ENCODE data around the gene NDUFC1.

NDUFC1 gene

DNA sequence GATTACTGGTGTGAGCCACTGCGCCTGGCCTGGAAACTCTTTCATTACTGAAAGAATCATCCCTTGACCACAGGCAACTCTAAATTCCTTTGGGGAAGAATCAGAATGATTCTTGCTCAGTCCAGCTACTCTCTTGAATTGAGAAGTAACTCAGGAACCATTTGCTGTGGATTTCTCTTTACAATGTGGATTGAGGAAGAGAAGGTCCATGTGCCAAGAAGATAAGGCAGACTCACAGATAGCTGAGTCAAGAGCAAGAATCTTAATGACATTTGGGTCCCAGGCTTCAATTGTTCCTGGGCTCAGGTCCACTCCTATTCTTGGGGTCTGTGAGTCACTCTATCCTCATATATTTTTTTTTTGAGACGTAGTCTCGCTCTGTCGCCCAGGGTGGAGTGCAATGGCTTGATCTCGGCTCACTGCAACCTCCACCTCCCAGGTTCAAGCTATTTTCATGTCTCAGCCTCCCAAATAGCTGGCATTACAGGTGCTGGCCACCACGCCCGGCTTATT is 16.0 kb downstream of the NDUFC1 start:
- no peak for DNase-seq (ENCODE audit: low read depth, low spot score)
- no peak overlapping the region for H3K4me3 ChIP-seq (ENCODE audit: low read depth, low read length)
- TF ChIP-seq, protein P1, sequence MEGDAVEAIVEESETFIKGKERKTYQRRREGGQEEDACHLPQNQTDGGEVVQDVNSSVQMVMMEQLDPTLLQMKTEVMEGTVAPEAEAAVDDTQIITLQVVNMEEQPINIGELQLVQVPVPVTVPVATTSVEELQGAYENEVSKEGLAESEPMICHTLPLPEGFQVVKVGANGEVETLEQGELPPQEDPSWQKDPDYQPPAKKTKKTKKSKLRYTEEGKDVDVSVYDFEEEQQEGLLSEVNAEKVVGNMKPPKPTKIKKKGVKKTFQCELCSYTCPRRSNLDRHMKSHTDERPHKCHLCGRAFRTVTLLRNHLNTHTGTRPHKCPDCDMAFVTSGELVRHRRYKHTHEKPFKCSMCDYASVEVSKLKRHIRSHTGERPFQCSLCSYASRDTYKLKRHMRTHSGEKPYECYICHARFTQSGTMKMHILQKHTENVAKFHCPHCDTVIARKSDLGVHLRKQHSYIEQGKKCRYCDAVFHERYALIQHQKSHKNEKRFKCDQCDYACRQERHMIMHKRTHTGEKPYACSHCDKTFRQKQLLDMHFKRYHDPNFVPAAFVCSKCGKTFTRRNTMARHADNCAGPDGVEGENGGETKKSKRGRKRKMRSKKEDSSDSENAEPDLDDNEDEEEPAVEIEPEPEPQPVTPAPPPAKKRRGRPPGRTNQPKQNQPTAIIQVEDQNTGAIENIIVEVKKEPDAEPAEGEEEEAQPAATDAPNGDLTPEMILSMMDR (IDR thresholded peaks at IDR 0.05; ENCODE audit: insufficient read depth, low read length, missing control alignments): no peak
- ChIA-PET POLR2A (no interaction called here), CTCF (interaction anchor here (1.0 to 4.7 kb wide), 3 partner anchors 10 to 59 kb away, joined by 3 to 29 read pairs (median 5); no protein-coding TSS in a partner anchor)

DNA sequence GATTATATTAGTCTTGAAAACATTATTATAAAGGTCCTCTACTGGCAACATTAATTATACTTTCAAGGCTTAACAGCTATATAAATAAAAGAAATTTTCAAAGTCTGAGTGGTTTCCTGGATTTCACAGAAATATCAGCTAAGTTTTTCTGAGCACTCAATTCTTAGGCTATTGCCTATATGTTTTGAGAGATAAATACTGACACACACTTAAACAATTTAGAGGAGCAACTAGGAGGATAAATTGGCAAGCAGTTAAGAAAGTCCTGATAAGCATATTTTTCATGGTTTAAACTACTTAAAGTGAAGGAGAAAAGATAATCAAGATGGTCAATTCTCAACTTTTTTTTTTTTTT is 19.6 kb downstream of the NDUFC1 start:
- no peak overlapping the region for H3K4me3 ChIP-seq (ENCODE audit: low read depth, low read length)
- TF ChIP-seq, protein P1 (IDR thresholded peaks at IDR 0.05; ENCODE audit: insufficient read depth, low read length, missing control alignments): no peak
- no peak for DNase-seq (ENCODE audit: low read depth, low spot score)
- ChIA-PET POLR2A (interaction anchor here (1.1 kb wide), 1 partner anchor 13 kb away, joined by 3 read pairs; no protein-coding TSS in a partner anchor), CTCF (interaction anchor here (1.1 to 3.5 kb wide), 3 partner anchors 10 to 183 kb away, joined by 3 to 36 read pairs (median 14); no protein-coding TSS in a partner anchor)

DNA sequence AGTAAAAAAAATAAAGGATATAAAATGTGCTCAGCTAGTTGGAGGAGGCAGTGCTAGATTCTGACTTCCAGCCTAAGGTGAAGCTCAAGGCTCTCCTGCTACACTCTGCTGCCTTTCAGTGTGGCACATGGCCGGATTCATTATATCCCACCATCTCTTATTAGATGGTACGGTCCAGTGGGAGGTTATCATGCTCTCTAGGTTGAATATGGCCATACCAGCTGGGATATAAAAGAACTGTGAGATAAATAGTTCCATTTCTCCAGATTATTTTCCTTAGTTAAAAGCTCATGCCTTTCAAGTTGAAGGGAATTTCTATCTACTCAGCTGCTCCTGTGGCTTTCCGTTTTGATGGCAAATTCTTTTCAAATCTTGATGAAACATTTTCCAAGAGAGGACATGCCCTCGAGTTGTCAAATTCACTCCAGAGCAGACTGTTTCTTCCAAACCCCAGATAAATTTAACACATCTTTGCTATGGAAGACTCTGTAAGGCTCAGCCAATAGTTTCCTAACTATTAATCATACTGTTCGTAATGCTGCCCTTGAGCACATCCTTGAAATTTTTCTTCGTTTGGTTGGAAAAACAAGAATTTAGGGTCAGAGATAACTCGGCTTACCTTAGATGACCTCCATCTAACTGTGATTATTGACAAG is 20.1 kb downstream of the NDUFC1 start:
- DNase-seq (ENCODE audit: low read depth, low spot score): no peak
- TF ChIP-seq, protein P1 (IDR thresholded peaks at IDR 0.05; ENCODE audit: insufficient read depth, low read length, missing control alignments): no peak
- ChIA-PET CTCF (interaction anchor here (0.9 to 3.5 kb wide), 6 partner anchors 11 to 182 kb away, joined by 3 to 36 read pairs (median 6); partner anchors contain the start of genes NAA15 and NDUFC1), POLR2A (interaction anchor here (0.7 to 1.1 kb wide), 3 partner anchors 14 to 39 kb away, joined by 3 to 6 read pairs (median 3); partner anchors contain the start of gene NAA15)
- no peak overlapping the region for H3K4me3 ChIP-seq (ENCODE audit: low read depth, low read length)

DNA sequence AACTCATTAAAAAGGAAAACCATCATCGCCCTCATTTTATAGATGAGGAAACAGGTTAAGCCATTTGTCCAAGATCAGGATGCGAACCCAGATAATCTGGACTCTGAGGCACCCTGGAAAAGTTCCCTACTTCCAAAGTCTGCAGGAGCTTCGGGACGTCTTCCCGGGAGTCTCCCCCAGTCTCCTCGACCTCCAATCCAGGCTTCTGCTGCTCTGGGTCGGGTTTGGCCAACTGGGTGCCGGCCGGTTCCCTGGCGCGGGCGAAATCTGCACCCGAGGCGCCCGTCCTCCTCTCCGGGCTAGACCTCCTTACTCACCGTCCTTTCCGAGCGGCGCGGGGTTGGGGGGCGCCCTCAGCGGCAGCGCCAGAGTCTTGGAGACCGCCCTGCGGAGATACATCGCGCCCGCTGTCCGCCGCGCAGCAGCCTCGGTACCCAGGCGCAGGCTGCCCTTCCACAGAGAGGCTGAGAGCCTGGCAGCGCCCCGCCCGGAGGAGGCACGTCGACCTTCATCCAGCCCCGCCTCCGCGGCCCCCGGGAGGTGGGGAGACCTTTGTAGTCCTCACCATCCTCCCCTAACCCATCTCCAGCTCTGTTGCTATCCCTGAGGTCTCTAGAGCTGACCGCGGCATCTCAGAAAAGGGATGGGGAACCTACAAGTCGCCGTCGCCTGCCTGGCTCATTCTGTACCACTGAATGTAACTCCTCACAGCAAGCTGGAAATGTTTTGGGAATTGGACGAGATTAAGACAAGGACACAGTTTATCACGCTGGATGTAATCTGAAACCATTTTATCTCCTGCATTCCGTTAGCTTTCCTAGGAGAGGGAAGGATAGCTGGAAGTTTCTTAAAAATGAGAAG is 22.3 kb downstream of the NDUFC1 start, which contains the start of gene MGARP:
Gene MGARP (minus strand): TSS at position 466 of the 861 bp plus-strand sequence. CDS start 67 bp downstream, at position 399.
- H3K4me3 ChIP-seq (ENCODE audit: low read depth, low read length): peak within 1 kb of the TSS; percentile 64
- ChIA-PET POLR2A (no interaction called here), CTCF (interaction anchor here (1.0 to 3.5 kb wide), 7 partner anchors 11 to 48 kb away, joined by 3 to 36 read pairs (median 4); partner anchors contain the start of genes NAA15 and NDUFC1)
- TF ChIP-seq, protein P1 (IDR thresholded peaks at IDR 0.05; ENCODE audit: insufficient read depth, low read length, missing control alignments): no peak
- no peak for DNase-seq (ENCODE audit: low read depth, low spot score)

DNA sequence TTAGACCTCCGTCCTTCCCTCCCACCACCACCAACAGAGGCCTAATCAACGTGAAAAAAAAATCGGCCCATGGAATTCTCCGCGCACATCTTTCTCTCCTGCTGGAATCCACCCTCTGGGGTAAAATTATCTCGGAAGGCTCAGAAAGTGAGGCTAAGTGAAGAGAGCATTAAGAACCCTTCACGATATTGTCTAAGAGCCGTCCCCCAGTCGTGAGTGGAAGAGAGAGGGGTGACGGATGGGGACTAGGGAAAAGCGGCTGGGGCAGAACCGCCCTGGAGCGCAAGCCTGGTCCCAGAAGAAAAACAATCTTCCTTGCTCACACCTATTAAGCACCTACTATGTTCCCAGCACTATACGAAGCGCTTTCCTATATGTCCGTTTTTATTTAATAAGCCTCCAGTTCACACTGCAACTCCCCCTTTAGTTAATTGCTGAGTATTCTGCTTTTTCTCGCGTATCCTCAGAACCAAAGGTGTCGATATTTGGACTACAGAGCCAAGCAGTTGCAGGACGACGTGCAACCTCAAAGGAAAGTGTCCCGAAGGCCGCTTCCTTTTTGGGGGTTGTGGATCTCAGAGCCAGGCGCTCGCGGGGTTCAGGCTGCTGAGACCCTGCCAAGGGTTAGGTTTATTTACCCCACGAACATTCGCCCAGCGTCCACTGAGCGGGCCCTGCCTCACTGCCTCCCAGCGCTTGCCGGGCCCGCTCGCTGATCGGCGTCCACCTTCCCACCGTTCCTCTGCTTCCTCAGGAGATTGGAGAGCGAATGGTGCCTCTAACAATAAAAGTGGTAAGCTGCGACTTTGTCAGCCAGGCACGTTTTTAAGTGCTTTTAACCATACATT is 23.1 kb downstream of the NDUFC1 start:
- TF ChIP-seq, protein P1 (IDR thresholded peaks at IDR 0.05; ENCODE audit: insufficient read depth, low read length, missing control alignments): no peak
- no peak for DNase-seq (ENCODE audit: low read depth, low spot score)
- peak overlapping the region; percentile 64 for H3K4me3 ChIP-seq (ENCODE audit: low read depth, low read length)
- CTCF ChIA-PET: interaction anchor here (1.4 to 3.5 kb wide), 3 partner anchors 16 to 48 kb away, joined by 3 to 36 read pairs (median 5); no protein-coding TSS in a partner anchor
- POLR2A ChIA-PET: no interaction called here
